ENCODE results near the gene GABRB1.

GABRB1 gene

DNA sequence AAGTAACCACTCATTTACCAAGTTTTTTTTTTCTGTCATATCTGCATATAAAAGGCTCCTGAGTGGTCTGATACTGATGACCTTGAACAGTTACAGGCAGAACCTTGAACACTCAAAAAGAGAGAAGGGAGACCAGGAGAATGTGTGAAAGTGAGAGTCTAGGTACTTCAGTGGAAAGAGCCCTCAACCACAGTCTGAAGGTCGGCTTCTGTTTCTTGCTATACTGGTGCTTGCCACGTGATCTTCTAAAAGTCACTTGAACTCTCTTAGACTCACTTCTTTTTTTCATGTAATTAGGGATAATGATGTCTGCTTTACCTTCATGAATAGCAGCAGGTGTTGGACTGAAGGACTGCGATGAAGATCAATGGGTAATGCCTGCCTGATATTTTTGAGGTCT is 22.8 kb downstream of the GABRB1 start:
- Histone ChIP-seq H3K79me1 (replicated peaks; ENCODE audit: low read length, poor library complexity, severe bottlenecking) (no peaks in the 10 kb centered on the region), H3K4me3 (ENCODE audit: insufficient read depth in 1 of 2, low read depth in 1 of 2, low read length in 2 of 2) (no peak overlapping the region)
- WGBS, result 89% methylated on average over 1 of the region's 3 CpGs

DNA sequence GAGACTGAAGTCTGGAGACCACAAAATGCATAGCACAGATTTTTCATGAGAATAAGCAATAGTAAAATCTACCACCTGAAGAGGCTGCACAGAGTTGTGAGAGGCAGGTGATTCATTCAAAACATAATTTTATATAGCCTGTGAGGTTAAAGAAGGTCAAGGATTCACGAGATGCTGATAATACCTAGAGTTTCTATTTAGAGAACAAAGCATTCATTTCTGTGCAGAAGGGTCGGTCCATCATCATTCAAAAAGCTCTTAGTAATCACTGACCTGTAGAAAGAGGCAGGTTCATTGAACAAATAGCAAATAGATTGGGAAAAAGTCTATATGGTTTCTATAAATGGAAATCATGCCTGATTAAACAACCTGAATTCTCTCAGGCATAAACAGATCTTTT is 26.6 kb downstream of the GABRB1 start:
- Histone ChIP-seq H3K36me3 (ENCODE audit: control insufficient read depth in 1 of 2, insufficient read depth in 2 of 2, low read depth in 1 of 2, low read length in 2 of 2) (no peaks in the 10 kb centered on the region), H3K4ac (ENCODE audit: low read depth in 1 of 2, low read length in 2 of 2) (no peak overlapping the region), H2AFZ (ENCODE audit: low read depth, low read length) (no peak overlapping the region), H4K91ac (ENCODE audit: low read length) (no peak overlapping the region), H2BK15ac (ENCODE audit: low read depth, poor library complexity, severe bottlenecking) (no peak overlapping the region), H2BK12ac (ENCODE audit: low read length in 2 of 2) (no peak overlapping the region), H3K14ac (ENCODE audit: low read length in 2 of 2) (no peak overlapping the region), H4K8ac (ENCODE audit: low read length) (no peak overlapping the region), H3K9me3 (ENCODE audit: control insufficient read depth, low read length) (no peaks in the 10 kb centered on the region), H2BK5ac (ENCODE audit: low read depth, low read length, poor library complexity, severe bottlenecking) (no peak overlapping the region), H3K27me3 (ENCODE audit: control insufficient read depth in 1 of 2, insufficient read depth in 1 of 2, low read length in 2 of 2) (peaks cover 0 to 2% of the 10 kb centered on the region in 2 experiments), H3K23ac (ENCODE audit: low read length in 2 of 2) (no peak overlapping the region), H3K4me1 (ENCODE audit: control insufficient read depth, insufficient read depth, low read depth, low read length) (no peaks in the 10 kb centered on the region), H2AK5ac (ENCODE audit: low read length, severe bottlenecking) (no peak overlapping the region), H3K4me3 (ENCODE audit: insufficient read depth in 1 of 2, low read depth in 1 of 2, low read length in 2 of 2) (no peak overlapping the region), H3K18ac (ENCODE audit: low read depth in 1 of 2, low read length in 2 of 2) (no peak overlapping the region), H2BK120ac (ENCODE audit: low read depth, low read length) (no peak overlapping the region), H3K27ac (ENCODE audit: low read length, poor library complexity, severe bottlenecking) (no peak overlapping the region), H3K79me1 (replicated peaks; ENCODE audit: low read length, poor library complexity, severe bottlenecking) (no peaks in the 10 kb centered on the region), H3K4me2 (ENCODE audit: low read length, poor library complexity, severe bottlenecking) (no peak overlapping the region), H3K9ac (ENCODE audit: low read length) (no peak overlapping the region)
- DNase-seq, result no peak
- 93% methylated on average over 2 of the region's 2 CpGs for WGBS

More for the DNA sequence above, 22.8 kb downstream of the GABRB1 start:
- H3K4me2 ChIP-seq (ENCODE audit: low read length, poor library complexity, severe bottlenecking), result no peak overlapping the region
- no peak overlapping the region for H4K8ac ChIP-seq (ENCODE audit: low read length)
- H3K9me3 ChIP-seq (ENCODE audit: control insufficient read depth, low read length), result no peaks in the 10 kb centered on the region
- no peak overlapping the region for H3K23ac ChIP-seq (ENCODE audit: low read length in 2 of 2)
- no peak overlapping the region for H4K91ac ChIP-seq (ENCODE audit: low read length)
- no peak overlapping the region for H3K27ac ChIP-seq (ENCODE audit: low read length, poor library complexity, severe bottlenecking)
- no peak overlapping the region for H3K9ac ChIP-seq (ENCODE audit: low read length)
- H2BK15ac ChIP-seq (ENCODE audit: low read depth, poor library complexity, severe bottlenecking), result no peak overlapping the region
- H2AFZ ChIP-seq (ENCODE audit: low read depth, low read length), result no peak overlapping the region
- H3K18ac ChIP-seq (ENCODE audit: low read depth in 1 of 2, low read length in 2 of 2), result no peak overlapping the region
- no peak overlapping the region for H2AK5ac ChIP-seq (ENCODE audit: low read length, severe bottlenecking)
- H2BK120ac ChIP-seq (ENCODE audit: low read depth, low read length), result no peak overlapping the region
- no peak overlapping the region for H3K14ac ChIP-seq (ENCODE audit: low read length in 2 of 2)
- H2BK5ac ChIP-seq (ENCODE audit: low read depth, low read length, poor library complexity, severe bottlenecking), result no peak overlapping the region
- H3K4ac ChIP-seq (ENCODE audit: low read depth in 1 of 2, low read length in 2 of 2), result no peak overlapping the region
- H3K36me3 ChIP-seq (ENCODE audit: control insufficient read depth in 1 of 2, insufficient read depth in 2 of 2, low read depth in 1 of 2, low read length in 2 of 2), result no peaks in the 10 kb centered on the region
- H3K4me1 ChIP-seq (ENCODE audit: control insufficient read depth, insufficient read depth, low read depth, low read length), result no peaks in the 10 kb centered on the region
- peaks cover 0 to 12% of the 10 kb centered on the region in 2 experiments for H3K27me3 ChIP-seq (ENCODE audit: control insufficient read depth in 1 of 2, insufficient read depth in 1 of 2, low read length in 2 of 2)
- no peak for DNase-seq
- no peak overlapping the region for H2BK12ac ChIP-seq (ENCODE audit: low read length in 2 of 2)

DNA sequence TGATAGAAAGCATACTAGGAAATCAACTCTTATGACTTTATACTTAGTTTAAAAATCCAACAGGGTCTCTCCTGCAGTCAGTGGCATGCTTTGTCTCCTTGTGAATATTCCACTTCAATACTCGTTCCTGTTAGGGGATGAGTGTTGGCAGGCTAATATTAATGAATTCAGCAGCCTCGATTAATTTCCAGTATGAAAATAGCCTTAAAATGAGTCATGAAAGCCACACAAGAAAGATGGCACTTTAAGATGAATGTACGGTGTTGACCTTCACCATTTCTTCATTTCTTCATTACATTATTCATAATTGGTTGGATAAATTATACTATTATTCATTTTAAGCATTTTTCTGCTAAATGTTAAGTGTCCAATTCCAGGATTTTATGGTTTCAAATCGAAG is 29.2 kb downstream of the GABRB1 start:
- no peaks in the 10 kb centered on the region for H3K9me3 ChIP-seq (ENCODE audit: control insufficient read depth, low read length)
- no peaks in the 10 kb centered on the region for H3K36me3 ChIP-seq (ENCODE audit: control insufficient read depth in 1 of 2, insufficient read depth in 2 of 2, low read depth in 1 of 2, low read length in 2 of 2)
- no peak overlapping the region for H3K14ac ChIP-seq (ENCODE audit: low read length in 2 of 2)
- no peak overlapping the region for H3K23ac ChIP-seq (ENCODE audit: low read length in 2 of 2)
- H3K27ac ChIP-seq (ENCODE audit: low read length, poor library complexity, severe bottlenecking), result no peak overlapping the region
- H2BK120ac ChIP-seq (ENCODE audit: low read depth, low read length), result no peak overlapping the region
- no peak overlapping the region for H2BK15ac ChIP-seq (ENCODE audit: low read depth, poor library complexity, severe bottlenecking)
- H2BK12ac ChIP-seq (ENCODE audit: low read length in 2 of 2), result no peak overlapping the region
- H3K4me1 ChIP-seq (ENCODE audit: control insufficient read depth, insufficient read depth, low read depth, low read length), result no peaks in the 10 kb centered on the region
- H2BK5ac ChIP-seq (ENCODE audit: low read depth, low read length, poor library complexity, severe bottlenecking), result no peak overlapping the region
- H4K8ac ChIP-seq (ENCODE audit: low read length), result no peak overlapping the region
- H2AK5ac ChIP-seq (ENCODE audit: low read length, severe bottlenecking), result no peak overlapping the region
- H3K4me2 ChIP-seq (ENCODE audit: low read length, poor library complexity, severe bottlenecking), result no peak overlapping the region
- H4K91ac ChIP-seq (ENCODE audit: low read length), result no peak overlapping the region
- DNase-seq, result peak; percentile 22
- H3K4ac ChIP-seq (ENCODE audit: low read depth in 1 of 2, low read length in 2 of 2), result no peak overlapping the region
- no peak overlapping the region for H3K4me3 ChIP-seq (ENCODE audit: insufficient read depth in 1 of 2, low read depth in 1 of 2, low read length in 2 of 2)
- no peaks in the 10 kb centered on the region for H3K79me1 ChIP-seq (replicated peaks; ENCODE audit: low read length, poor library complexity, severe bottlenecking)
- H3K18ac ChIP-seq (ENCODE audit: low read depth in 1 of 2, low read length in 2 of 2), result no peak overlapping the region
- H3K27me3 ChIP-seq (ENCODE audit: control insufficient read depth in 1 of 2, insufficient read depth in 1 of 2, low read length in 2 of 2), result no peaks in the 10 kb centered on the region
- no peak overlapping the region for H3K9ac ChIP-seq (ENCODE audit: low read length)
- H2AFZ ChIP-seq (ENCODE audit: low read depth, low read length), result no peak overlapping the region
- WGBS, result no CpG with 5 or more reads among the region's 4 CpGs

DNA sequence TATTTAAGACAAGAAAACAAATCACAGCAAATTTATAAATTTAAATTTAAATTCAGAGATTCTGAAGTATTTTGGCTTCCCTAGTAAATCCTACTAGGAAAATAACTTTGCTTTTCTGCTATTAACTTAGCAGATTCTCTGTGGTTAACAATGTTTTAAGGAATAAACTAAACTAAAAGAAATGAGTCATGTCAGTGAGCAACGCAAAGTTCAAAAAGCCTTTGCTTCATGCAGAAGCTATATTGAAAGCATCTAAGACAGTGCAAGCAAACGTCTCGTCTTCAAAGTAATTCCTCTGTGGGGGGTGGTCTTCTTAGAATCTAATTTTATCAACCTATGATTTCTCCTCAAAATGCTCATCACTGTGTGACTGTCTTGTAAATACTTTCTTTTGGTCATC is 30.1 kb downstream of the GABRB1 start:
- no peak overlapping the region for H4K8ac ChIP-seq (ENCODE audit: low read length)
- no peaks in the 10 kb centered on the region for H3K36me3 ChIP-seq (ENCODE audit: control insufficient read depth in 1 of 2, insufficient read depth in 2 of 2, low read depth in 1 of 2, low read length in 2 of 2)
- H3K23ac ChIP-seq (ENCODE audit: low read length in 2 of 2), result no peak overlapping the region
- WGBS, result no CpG with 5 or more reads among the region's 3 CpGs
- no peaks in the 10 kb centered on the region for H3K79me1 ChIP-seq (replicated peaks; ENCODE audit: low read length, poor library complexity, severe bottlenecking)
- no peak overlapping the region for H3K4me3 ChIP-seq (ENCODE audit: insufficient read depth in 1 of 2, low read depth in 1 of 2, low read length in 2 of 2)
- no peak overlapping the region for H2BK120ac ChIP-seq (ENCODE audit: low read depth, low read length)
- no peak overlapping the region for H2BK5ac ChIP-seq (ENCODE audit: low read depth, low read length, poor library complexity, severe bottlenecking)
- H3K4me1 ChIP-seq (ENCODE audit: control insufficient read depth, insufficient read depth, low read depth, low read length), result no peaks in the 10 kb centered on the region
- no peak overlapping the region for H2AFZ ChIP-seq (ENCODE audit: low read depth, low read length)
- no peaks in the 10 kb centered on the region for H3K9me3 ChIP-seq (ENCODE audit: control insufficient read depth, low read length)
- no peak overlapping the region for H3K4ac ChIP-seq (ENCODE audit: low read depth in 1 of 2, low read length in 2 of 2)
- no peak overlapping the region for H2BK12ac ChIP-seq (ENCODE audit: low read length in 2 of 2)
- no peak overlapping the region for H4K91ac ChIP-seq (ENCODE audit: low read length)
- no peak overlapping the region for H3K4me2 ChIP-seq (ENCODE audit: low read length, poor library complexity, severe bottlenecking)
- H3K18ac ChIP-seq (ENCODE audit: low read depth in 1 of 2, low read length in 2 of 2), result no peak overlapping the region
- no peaks in the 10 kb centered on the region for H3K27me3 ChIP-seq (ENCODE audit: control insufficient read depth in 1 of 2, insufficient read depth in 1 of 2, low read length in 2 of 2)
- H3K9ac ChIP-seq (ENCODE audit: low read length), result no peak overlapping the region
- no peak overlapping the region for H3K14ac ChIP-seq (ENCODE audit: low read length in 2 of 2)
- no peak overlapping the region for H2BK15ac ChIP-seq (ENCODE audit: low read depth, poor library complexity, severe bottlenecking)
- no peak overlapping the region for H2AK5ac ChIP-seq (ENCODE audit: low read length, severe bottlenecking)
- no peak overlapping the region for H3K27ac ChIP-seq (ENCODE audit: low read length, poor library complexity, severe bottlenecking)
- peak; percentile 74 for DNase-seq
